ENCODE measurements around the gene ZZZ3.

- TF ChIP-seq, protein P1, sequence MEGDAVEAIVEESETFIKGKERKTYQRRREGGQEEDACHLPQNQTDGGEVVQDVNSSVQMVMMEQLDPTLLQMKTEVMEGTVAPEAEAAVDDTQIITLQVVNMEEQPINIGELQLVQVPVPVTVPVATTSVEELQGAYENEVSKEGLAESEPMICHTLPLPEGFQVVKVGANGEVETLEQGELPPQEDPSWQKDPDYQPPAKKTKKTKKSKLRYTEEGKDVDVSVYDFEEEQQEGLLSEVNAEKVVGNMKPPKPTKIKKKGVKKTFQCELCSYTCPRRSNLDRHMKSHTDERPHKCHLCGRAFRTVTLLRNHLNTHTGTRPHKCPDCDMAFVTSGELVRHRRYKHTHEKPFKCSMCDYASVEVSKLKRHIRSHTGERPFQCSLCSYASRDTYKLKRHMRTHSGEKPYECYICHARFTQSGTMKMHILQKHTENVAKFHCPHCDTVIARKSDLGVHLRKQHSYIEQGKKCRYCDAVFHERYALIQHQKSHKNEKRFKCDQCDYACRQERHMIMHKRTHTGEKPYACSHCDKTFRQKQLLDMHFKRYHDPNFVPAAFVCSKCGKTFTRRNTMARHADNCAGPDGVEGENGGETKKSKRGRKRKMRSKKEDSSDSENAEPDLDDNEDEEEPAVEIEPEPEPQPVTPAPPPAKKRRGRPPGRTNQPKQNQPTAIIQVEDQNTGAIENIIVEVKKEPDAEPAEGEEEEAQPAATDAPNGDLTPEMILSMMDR (IDR thresholded peaks at IDR 0.05) = no peak
- no peak for TF ChIP-seq POLR2A (IDR thresholded peaks at IDR 0.05)
Observed at GRCh38 chr1:77673030-77673429, 9.4 kb downstream of the ZZZ3 start.
